Gastrocnemius medialis (tissue), 4 donors: ENCODE measurements around the gene VWDE.

Experiments
- POLR2A ChIP-seq, 2 donors: fragments of 450-650 bp; IDR thresholded peaks; one replicate each; pipeline ENCODE4 v1.6.1; 2017; ENCODE audit warnings: antibody characterized with exemption in 2 of 2, mild to moderate bottlenecking in 2 of 2, moderate library complexity in 2 of 2
- TF ChIP-seq, protein P1 (sequence below), 5 experiments: fragments of 450-650 bp in 3 of 5; fragments of 200-600 bp in 2 of 5; sonication (generic) in 2 of 5; IDR thresholded peaks in 4 of 5; conservative IDR thresholded peaks in 1 of 5; 1 replicate in 4 of 5; 2 replicates in 1 of 5; pipeline ENCODE4 v1.5.1; 2016 to 2019; ENCODE audit warnings: antibody characterized with exemption in 5 of 5, mild to moderate bottlenecking in 3 of 5, moderate library complexity in 3 of 5

DNA sequence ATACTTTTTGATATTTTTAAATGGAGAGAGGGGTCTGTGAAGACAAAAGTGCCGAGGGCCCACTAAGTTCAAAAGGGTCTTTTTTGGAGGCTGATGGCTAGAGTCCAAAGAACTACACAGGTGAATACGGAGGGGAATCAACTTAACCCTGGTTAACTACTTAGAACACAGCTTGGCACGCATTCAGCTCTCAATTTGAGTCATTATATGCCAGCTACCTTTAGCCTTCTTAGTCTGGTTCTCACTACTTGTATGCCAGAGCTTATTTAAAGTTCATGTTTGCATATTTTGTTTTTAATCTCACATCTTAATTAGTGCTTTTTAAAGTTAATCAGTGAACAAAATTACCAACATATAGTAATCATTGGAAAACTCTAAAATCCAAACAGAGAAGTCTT is 80.8 kb downstream of the VWDE start:
- TF ChIP-seq, protein P1, sequence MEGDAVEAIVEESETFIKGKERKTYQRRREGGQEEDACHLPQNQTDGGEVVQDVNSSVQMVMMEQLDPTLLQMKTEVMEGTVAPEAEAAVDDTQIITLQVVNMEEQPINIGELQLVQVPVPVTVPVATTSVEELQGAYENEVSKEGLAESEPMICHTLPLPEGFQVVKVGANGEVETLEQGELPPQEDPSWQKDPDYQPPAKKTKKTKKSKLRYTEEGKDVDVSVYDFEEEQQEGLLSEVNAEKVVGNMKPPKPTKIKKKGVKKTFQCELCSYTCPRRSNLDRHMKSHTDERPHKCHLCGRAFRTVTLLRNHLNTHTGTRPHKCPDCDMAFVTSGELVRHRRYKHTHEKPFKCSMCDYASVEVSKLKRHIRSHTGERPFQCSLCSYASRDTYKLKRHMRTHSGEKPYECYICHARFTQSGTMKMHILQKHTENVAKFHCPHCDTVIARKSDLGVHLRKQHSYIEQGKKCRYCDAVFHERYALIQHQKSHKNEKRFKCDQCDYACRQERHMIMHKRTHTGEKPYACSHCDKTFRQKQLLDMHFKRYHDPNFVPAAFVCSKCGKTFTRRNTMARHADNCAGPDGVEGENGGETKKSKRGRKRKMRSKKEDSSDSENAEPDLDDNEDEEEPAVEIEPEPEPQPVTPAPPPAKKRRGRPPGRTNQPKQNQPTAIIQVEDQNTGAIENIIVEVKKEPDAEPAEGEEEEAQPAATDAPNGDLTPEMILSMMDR (IDR thresholded peaks at IDR 0.05 in 4 of 5, conservative IDR thresholded peaks at IDR 0.05 in 1 of 5): no peak
- no peak for TF ChIP-seq POLR2A (IDR thresholded peaks at IDR 0.05)
